Activated CD8-positive, alpha-beta memory T cell treated with anti-CD3 and anti-CD28 coated beads for 36 hours (primary cell): ENCODE measurements around the gene NT5C. TPM values are rescaled to one million over a fixed set of nuclear protein-coding genes. Genes with fewer than 3 reads are reported as not detected.

ENCODE experiments used
- CTCF ChIA-PET: fragments of 350-600 bp; sonication (Branson Sonifier 250); formaldehyde crosslinking; loops from one replicate; lab custom pipeline; 2021; ENCODE audit warnings: antibody characterized with exemption; lab: Charles Lee
- POLR2A ChIA-PET: fragments of 350-600 bp; sonication (Branson Sonifier 250); formaldehyde crosslinking; loops from one replicate; lab custom pipeline; 2021; ENCODE audit warnings: antibody characterized with exemption; lab: Charles Lee
- total RNA-seq, 2 experiments: library from RNA; stranded (reverse); gene quantifications; one replicate each; pipeline ENCODE4 v1.2.3, GENCODE V29; 2021

Gene NT5C
- total RNA-seq, 2 experiments from 2014 or later = 77.0 to 81.4 TPM

DNA sequence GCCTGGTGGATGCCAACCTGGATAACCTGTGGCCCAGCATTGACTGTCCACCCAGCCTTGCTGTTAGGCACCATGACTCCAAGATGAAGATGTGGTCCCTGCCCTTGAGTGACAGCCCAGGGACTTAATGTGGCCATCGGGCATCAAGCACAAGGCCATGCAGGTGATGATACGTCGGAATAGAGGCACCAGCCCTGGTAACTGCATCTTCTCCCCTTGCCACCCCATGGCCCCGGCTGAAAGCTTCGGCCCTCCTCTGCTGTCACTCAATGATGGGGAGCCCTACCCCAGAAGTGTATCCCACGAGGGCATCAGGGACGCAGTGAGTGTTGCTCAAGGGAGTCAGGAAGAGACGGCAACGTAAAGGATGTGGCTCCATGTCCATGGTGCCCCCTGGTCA, 2.0 kb downstream of the NT5C start:
- ChIA-PET CTCF (interaction anchor here (0.5 to 3.1 kb wide), 5 partner anchors 15 to 79 kb away, joined by 3 to 31 read pairs (median 7); no protein-coding TSS in a partner anchor), POLR2A (interaction anchor here (2.3 kb wide), 1 partner anchor 16 kb away, joined by 15 read pairs; no protein-coding TSS in a partner anchor)

GRCh38 chr17:75128694-75129505, 2.6 kb downstream of the NT5C start:
- POLR2A ChIA-PET = interaction anchor here (1.1 kb wide), 1 partner anchor 103 kb away, joined by 4 read pairs; no protein-coding TSS in a partner anchor
- CTCF ChIA-PET = interaction anchor here (1.0 to 3.1 kb wide), 2 partner anchors 15 to 16 kb away, joined by 7 read pairs; no protein-coding TSS in a partner anchor

DNA sequence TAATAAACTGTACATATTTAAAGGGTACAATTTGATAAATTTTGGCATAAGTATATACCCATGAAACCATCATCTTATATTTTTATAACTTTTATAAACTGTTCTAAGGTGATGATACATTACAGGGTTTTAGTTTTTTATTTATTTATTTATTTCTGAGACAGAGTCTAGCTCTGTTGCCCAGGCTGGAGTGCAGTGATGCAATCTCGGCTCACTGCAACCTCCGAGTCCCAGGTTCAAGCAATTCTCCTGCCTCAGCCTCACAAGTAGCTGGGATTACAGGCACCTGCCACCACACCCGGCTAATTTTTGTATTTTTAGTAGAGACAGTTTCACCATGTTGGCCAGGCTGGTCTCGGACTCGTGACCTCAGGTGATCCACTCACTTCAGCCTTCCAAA, 3.6 kb downstream of the NT5C start:
- CTCF ChIA-PET = interaction anchor here (6.8 kb wide), 1 partner anchor 15 kb away, joined by 43 read pairs; no protein-coding TSS in a partner anchor
- POLR2A ChIA-PET = interaction anchor here (0.6 to 1.1 kb wide), 2 partner anchors 27 to 104 kb away, joined by 4 to 5 read pairs; no protein-coding TSS in a partner anchor

DNA sequence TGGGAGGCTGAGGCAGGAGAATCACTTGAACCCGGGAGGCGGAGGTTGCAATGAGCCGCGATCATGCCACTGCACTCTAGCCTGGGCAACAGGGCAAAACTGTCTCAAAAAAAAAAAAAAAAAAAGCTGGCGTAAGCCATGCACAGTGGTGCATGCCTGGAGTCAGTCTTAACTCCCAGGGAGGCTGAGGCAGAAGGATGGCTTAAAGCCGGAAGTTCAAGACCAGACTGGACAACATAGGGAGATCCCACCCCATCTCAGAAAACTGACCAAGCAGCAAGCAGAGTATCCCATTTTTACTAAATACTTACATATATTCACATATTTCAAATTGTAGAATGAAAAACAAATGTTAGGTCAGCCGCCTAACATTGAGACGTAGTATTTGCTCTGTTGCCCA, 4.6 kb downstream of the NT5C start:
- ChIA-PET POLR2A (interaction anchor here (0.6 to 0.9 kb wide), 2 partner anchors 285 to 329 kb away, joined by 4 to 10 read pairs; no protein-coding TSS in a partner anchor), CTCF (interaction anchor here (6.8 kb wide), 1 partner anchor 14 kb away, joined by 43 read pairs; no protein-coding TSS in a partner anchor)

GRCh38 chr17:75125984-75126383, 5.6 kb downstream of the NT5C start:
- ChIA-PET POLR2A (no interaction called here), CTCF (interaction anchor here (6.8 kb wide), 1 partner anchor 13 kb away, joined by 43 read pairs; no protein-coding TSS in a partner anchor)

DNA sequence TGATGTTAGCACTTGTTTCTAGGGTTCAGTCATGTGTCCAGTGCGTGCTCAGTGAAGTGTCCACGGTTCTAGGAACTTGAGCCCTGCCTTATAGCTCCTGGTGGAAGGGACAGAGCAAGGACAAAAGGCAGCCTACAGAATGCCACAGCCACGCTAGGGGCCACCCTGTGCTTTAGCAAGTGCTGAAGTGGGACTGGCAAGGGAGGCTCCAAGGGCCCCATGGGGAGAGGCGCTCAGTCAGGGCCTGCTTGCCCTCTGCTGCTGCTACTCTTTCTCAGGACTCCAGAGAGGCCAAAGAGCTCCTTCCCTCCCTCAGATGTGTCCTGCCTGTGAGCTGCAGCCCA, 6.8 kb downstream of the NT5C start:
- ChIA-PET CTCF (interaction anchor here (0.5 to 6.8 kb wide), 3 partner anchors 11 to 146 kb away, joined by 3 to 43 read pairs (median 4); partner anchors contain the start of gene MIF4GD), POLR2A (interaction anchor here (0.9 to 1.1 kb wide), 2 partner anchors 11 to 30 kb away, joined by 4 read pairs; partner anchors contain the start of gene JPT1)

- CTCF ChIA-PET = interaction anchor here (0.5 to 6.8 kb wide), 3 partner anchors 11 to 146 kb away, joined by 3 to 43 read pairs (median 4); partner anchors contain the start of gene MIF4GD
- POLR2A ChIA-PET = interaction anchor here (0.9 to 1.1 kb wide), 2 partner anchors 10 to 30 kb away, joined by 4 read pairs; partner anchors contain the start of gene JPT1
These were observed 7.3 kb downstream of the NT5C start for GRCh38 chr17:75124041-75124818.

DNA sequence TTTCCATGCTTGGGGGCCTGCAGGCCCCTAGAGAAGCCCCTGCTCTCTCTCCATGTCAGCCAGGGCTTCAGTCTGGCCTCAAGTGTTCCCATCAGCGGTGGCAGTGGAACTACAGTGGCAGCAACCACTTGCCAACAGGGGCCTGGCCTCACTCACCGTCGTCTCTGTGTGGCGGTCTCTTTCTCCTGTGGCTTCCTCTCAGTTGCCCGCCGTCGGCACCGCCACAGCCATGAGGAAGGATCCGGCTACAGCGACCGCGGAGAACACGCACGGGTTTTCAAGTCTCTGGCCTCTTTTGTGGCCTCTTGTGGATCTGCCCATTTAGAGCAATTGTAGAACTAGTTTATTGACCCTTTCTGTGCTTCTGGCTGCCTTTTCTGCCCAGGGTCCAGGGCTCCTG, 13.2 kb downstream of the NT5C start:
- POLR2A ChIA-PET = no interaction called here

GRCh38 chr17:75116737-75117136, 14.8 kb downstream of the NT5C start:
- ChIA-PET POLR2A (no interaction called here), CTCF (interaction anchor here (1.0 to 1.8 kb wide), 2 partner anchors 15 to 55 kb away, joined by 4 to 9 read pairs; partner anchors contain the start of gene NT5C)

More for the DNA sequence above, 13.2 kb downstream of the NT5C start:
- CTCF ChIA-PET = interaction anchor here (1.8 kb wide), 1 partner anchor 13 kb away, joined by 9 read pairs; the partner anchor contains the start of gene NT5C

- CTCF ChIA-PET = interaction anchor here (1.0 to 4.3 kb wide), 8 partner anchors 9 to 94 kb away, joined by 4 to 44 read pairs (median 9); partner anchors contain the start of genes NT5C and NUP85
- POLR2A ChIA-PET = interaction anchor here (0.6 kb wide), 1 partner anchor 81 kb away, joined by 3 read pairs; no protein-coding TSS in a partner anchor
These were observed 16.0 kb downstream of the NT5C start for GRCh38 chr17:75115555-75115954.

- CTCF ChIA-PET = interaction anchor here (0.8 to 4.3 kb wide), 36 partner anchors 9 to 386 kb away, joined by 3 to 44 read pairs (median 5); partner anchors contain the start of genes ATP5PD, GRB2, KCTD2 and MIF4GD
- POLR2A ChIA-PET = interaction anchor here (0.8 to 1.6 kb wide), 5 partner anchors 10 to 146 kb away, joined by 3 to 15 read pairs (median 4); partner anchors contain the start of genes GGA3, JPT1 and NT5C
These were observed 16.8 kb downstream of the NT5C start for GRCh38 chr17:75114552-75115314.

GRCh38 chr17:75113798-75114551, 17.6 kb downstream of the NT5C start:
- ChIA-PET POLR2A (interaction anchor here (0.5 to 1.6 kb wide), 8 partner anchors 10 to 147 kb away, joined by 3 to 15 read pairs (median 4); partner anchors contain the start of genes GGA3, JPT1 and NT5C), CTCF (interaction anchor here (0.6 to 4.3 kb wide), 38 partner anchors 8 to 426 kb away, joined by 3 to 44 read pairs (median 5); partner anchors contain the start of genes ATP5PD, GRB2, KCTD2 and MIF4GD)

- POLR2A ChIA-PET = interaction anchor here (0.6 kb wide), 2 partner anchors 60 to 72 kb away, joined by 3 to 4 read pairs; no protein-coding TSS in a partner anchor
- CTCF ChIA-PET = interaction anchor here (0.7 to 4.3 kb wide), 6 partner anchors 13 to 148 kb away, joined by 3 to 43 read pairs (median 3); partner anchors contain the start of gene NT5C
These were observed 19.7 kb downstream of the NT5C start for GRCh38 chr17:75111777-75112335.

DNA sequence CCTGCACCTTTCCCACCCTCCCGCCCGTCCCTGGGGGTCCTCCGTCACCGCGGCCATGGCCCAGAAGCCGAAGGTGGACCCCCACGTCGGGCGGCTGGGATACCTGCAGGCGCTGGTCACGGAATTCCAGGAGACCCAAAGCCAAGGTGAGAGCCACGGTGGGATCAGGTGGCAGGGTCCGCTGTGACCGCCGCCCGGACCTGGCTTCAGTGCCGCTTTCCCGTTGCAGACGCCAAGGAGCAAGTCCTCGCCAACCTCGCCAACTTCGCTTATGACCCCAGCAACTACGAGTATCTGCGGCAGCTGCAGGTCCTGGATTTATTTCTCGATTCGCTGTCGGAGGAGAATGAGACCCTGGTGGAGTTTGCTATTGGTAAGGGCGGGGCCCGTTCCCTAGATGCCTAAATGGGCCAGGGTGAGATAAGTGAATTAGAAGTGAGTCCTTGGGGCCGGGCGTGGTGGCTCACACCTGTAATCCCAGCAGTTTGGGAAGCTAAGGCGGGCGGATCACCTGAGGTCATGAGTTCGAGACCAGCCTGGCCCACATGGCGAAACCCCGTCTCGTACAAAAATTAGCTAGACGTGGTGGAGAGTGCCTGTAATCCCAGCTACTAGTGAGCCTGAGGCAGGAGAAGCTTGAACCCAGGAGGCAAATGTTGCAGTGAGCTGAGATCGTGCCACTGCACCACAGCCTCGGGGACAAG, 21.2 kb downstream of the NT5C start:
- CTCF ChIA-PET = interaction anchor here (0.6 to 3.6 kb wide), 10 partner anchors 22 to 302 kb away, joined by 3 to 15 read pairs (median 3); partner anchors contain the start of genes MIF4GD and NT5C
- POLR2A ChIA-PET = interaction anchor here (0.6 to 1.8 kb wide), 4 partner anchors 15 to 74 kb away, joined by 4 to 6 read pairs (median 5); no protein-coding TSS in a partner anchor
